GM18511 (cell line): ENCODE data around the gene ZG16.
"Not testable (repeated sequence)": the region's sequence is repeated elsewhere in the genome, so short reads cannot be mapped to it uniquely, and the experiment has no call there.

Source experiments
- ATAC-seq: cut with Tn5 transposase; IDR thresholded peaks from one replicate; pipeline ENCODE4 v1.9.1; 2021; ENCODE audit warnings: mild to moderate bottlenecking, moderate library complexity; ENCODE audit not compliant: unreplicated experiment

Gene ZG16, protein sequence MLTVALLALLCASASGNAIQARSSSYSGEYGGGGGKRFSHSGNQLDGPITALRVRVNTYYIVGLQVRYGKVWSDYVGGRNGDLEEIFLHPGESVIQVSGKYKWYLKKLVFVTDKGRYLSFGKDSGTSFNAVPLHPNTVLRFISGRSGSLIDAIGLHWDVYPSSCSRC

DNA sequence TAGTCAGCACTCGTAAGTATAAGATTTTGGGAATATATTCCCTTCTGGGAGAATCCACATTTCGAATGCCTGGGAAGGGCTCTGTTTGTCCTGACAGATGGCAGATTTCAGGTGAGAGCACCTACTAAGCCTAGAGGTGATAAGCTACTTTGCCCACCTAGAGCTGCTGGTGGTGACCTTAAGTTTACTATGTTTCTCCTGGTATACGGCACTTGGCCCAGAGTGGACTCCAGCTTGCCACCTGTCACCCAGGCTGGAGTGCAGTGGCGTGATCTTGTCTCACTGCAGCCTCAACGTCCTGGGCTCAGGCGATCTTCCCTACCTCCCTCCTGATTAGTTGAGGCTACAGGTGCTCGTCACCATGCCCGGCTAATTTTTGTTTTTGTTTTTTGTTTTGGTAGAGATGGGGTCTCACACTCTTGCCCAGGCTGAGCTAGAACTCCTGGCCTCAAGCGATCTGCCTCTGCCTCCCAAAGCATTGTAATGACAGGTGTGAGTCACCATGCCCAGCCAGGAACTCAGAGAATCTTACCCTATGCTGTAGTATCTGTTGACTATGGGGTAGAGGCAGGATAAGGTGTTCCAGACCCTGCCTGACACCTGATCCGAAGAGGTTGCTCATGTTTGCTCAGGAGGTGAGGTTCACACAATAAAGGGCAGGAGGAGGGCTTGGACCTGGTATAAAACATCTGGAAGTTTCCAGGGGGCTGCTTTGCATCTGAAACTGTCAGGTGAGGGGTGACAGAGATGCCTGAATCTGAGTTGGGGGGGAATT lies at the start of gene ZG16:
Gene ZG16 (plus strand): TSS at position 681 of the 775 bp plus-strand sequence. CDS start 1,011 bp downstream, outside the sequence.
- ATAC-seq, result no peak

DNA sequence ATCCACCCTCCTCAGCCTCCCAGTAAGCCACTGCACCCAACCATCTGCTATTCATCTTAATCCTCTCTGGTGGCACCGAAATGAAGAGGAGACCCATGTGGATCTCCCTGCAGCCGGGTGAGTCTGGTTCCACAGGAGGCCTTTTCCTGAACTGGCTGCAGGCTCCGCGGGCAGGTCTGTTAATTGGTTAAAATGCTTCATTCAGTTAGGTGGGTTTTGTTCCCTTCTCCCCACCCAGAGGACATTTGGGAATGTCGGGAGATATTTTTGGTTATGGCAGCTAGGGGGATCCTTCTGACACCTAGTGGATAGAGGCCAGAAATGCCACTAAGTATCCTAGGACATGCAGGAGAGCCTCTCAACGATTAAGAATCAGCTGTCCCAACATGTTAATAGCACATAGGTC lies 48.9 kb upstream of the ZG16 start:
- ATAC-seq, result no peak

DNA sequence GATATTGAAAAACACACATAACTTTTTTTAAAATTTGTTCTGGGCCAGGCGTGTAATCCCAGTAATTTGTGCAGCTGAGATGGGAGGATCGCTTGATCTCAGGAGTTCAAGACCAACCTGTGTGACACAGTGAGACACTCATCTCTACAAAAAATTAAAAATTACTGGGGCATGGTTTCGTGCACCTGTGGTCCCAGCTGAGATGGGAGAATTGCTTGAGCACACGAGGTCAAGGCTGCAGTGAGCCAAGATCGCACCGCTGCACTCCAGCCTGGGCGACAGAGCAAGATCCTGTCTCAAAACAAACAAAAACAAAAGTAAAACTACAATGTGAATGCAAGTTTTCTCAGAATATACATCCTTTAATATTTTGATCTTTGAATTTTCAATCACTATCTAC lies 47.4 kb upstream of the ZG16 start:
- ATAC-seq, result no peak

DNA sequence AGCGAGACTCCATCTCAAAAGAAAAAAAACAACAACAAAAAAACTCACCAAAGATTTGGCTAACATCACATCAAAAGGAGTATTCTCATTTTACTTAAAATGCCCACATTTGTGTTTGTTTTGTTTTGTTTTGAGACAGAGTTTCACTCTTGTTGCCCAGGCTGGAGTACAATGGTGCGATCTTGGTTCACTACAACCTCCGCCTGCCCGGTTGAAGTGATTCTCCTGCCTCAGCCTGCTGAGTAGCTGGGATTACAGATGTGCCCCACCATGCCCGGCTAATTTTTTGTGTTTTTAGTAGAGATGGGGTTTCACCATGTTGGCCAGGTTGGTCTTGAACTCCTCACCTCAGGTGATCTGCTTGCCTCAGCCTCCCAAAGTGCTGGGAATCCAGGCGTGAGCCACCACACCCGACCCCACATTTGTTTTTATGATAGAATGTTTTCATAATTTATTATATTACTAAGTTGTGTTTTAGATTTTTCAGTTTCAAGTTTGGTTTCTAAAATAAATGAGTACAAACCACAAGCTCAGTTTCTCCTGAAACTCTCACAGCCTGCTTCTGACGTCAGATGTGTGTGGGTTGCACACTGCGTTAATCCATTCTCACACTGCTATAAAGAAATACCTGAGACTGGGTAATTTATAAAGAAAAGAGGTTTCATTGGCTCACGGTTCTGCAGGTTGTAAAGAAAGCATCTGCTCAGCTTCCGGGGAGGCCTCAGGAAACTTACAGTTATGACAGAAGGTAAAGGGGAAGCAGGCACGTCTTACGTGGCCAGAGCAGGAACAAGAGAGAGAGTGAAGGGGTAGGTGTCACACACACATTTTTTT lies 46.1 kb upstream of the ZG16 start:
- ATAC-seq, result peak; percentile 62

DNA sequence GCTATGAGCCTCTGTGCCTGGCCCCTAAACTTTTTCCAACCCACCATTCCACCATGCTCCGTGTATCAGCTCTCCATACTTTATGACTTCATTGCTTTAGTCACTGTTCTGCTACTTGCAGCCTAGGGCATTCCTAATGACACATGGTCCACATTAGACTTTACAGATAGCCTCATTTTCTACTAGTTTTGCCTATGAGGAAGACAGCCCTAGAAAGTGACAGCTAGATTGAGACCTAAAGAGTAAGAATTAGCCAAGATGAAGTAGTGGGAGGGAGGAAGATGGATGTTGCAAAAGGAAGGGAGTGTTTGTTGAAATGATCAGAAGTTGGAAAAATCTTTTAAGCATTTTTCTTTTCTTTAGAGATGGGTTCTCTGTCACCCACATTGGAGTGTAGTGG lies 43.3 kb upstream of the ZG16 start:
- no peak for ATAC-seq

DNA sequence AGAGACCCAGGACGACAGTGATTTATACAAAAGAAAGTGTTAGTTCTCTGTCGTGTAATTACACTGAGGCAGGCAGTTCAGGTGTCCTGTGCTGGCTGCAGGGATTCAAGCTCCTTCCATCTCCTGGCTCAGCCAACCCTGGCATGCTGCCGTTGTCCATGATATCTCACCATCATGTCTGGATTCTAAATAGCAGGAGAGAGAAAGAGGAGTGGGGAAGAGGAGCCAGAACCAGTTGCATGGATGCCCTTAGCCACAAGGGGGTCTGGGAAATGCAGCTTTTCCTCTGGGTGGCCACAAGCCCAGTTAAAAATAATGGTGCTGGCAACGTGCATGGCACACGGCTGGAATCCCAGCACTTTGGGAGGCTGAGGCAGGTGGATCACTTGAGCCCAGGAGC lies 41.9 kb upstream of the ZG16 start:
- no peak for ATAC-seq

DNA sequence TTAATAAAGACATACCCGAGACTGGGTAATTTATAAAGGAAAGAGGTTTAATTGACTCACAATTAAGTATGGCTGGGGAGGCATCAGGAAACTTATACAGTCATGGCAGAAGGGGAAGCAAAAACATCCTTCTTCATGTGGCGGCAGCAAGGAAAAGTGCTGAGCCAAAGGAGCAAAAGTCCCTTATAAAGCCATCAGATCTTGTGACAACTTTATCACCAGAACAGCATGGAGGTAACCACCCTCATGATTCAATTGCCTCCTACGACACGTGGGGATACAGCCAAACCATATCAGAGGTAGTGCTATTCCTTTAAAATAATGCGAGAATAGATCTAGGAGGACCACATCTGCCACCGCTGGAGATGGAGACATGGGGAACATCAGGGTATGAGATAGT lies 41.3 kb upstream of the ZG16 start:
- ATAC-seq, result no peak

DNA sequence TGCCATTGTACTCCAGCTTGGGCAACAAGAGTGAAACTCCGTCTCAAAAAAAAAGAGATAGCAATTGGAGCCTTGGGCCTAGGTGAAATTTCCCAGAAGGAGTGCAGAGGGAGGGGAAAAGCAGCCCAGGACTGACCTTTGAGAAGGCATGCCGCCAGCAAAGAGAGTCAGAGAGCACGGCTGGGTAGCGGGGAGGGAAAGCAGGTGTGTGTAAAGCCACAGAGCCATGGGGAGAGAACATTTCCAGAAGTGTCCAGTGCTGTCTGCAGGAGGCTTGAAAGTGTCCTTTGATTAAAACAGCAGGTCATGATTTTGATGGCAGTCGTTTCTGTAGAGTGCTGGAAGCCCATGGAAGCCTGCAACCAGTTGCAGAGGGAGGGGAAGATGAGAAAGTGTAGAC lies 40.3 kb upstream of the ZG16 start:
- no peak for ATAC-seq

DNA sequence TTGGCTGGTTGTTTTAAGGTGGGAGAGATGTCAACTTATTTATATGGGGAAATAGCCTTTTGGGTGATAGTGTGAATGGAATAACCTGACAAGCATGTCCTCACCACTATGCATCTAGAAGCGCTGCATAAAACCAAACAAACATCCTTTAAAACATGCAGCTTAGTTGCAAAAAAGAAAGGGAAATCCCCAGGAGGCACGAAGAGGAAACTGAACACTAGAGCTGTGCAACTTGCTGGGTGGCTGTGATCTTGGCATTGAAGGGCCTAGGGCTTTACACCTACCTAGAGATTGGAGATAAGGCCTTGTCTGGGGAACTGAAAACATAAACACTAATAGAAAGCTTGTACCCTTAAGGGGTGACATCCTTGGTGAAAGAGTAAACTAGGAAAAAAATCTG lies 39.5 kb upstream of the ZG16 start:
- ATAC-seq, result peak; percentile 58

DNA sequence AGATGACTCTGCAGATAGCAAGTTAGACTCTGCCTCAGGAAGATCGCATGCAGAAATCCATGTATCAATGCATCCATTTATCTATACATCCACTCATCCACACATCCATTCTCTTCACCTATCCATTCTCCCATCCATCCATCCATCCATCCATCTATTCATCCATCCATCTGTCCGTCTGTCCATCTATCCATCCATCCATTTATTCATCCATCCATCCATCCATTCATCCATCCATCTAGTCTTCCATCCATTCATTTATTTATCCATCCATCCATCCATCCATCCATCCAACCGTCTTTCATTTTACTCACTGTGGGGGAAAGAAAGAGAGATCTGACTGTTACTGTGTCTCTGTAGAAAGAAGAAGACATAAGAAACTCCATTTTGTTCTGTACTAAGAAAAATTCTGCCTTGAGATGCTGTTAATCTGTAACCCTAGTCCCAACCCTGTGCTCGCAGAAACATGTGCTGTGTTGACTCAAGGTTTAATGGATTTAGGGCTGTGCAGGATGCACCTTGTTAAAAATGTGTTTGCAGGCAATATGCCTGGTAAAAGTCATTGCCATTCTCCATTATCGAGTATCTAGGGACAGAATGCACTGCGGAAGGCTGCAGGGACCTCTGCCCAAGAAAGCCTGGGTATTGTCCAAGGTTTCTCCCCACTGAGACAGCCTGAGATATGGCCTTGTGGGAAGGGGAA lies 38.0 kb upstream of the ZG16 start:
- not testable (repeated sequence) for ATAC-seq

DNA sequence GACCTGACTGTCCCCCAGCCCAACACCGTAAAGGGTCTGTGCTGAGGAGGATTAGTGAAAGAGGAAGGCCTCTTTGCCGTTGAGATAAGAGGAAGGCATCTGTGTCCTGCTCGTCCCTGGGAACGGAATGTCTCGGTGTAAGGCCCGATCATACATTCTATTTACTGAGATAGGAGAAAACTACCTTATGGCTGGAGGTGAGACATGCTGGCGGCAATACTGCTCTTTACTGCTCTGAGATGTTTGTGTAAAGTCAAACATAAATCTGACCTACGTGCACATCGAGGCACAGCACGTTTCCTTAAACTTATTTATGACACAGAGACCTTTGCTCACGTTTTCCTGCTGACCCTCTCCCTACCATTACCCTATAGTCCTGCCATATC lies 37.4 kb upstream of the ZG16 start:
- ATAC-seq, result not testable (repeated sequence)

DNA sequence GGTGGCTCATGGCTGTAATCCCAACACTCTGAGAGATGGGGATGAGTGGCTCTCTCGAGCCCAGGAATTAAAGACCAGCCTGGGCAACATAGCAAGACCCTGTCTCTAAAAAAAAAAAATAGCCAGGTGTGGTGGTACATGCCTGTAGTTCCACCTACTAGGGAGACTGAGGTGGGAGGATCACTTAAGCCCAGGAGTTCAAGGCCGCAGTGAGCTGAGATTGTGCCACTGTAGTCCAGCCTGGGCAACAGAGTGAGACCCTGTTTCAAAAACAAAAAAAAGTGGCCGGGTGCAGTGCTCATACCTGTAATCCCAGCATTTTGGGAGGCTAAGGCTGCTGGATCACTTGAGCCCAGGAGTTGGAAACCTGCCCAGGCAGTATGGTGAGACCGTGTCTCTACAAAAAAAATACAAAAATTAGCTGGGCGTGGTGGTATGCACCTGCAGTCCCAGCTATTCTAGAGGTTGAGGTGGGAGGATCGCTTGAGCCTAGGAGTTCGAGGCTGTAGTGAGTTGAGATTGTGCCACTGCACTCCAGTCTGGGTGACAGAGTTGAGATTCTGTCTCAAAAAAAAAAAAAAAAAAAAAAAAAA lies 35.3 kb upstream of the ZG16 start:
- ATAC-seq, result no peak

DNA sequence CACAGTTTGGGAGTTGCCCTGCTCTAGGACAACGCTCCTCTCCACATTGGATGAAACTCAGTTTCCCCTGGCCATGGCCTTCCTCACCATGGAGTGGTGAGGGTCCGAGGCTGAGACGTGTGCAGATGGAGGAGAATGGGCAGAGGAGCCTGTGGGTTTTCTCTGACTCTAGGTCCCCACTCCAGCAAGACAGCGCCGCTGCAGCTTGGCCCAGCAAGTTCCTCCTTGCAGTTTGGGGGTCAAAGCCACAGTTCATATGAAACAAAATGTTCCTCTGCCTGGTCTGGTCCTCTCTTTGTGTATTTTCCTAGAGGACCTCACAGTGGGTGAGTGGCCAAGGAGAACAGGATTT lies 34.6 kb upstream of the ZG16 start:
- no peak for ATAC-seq

DNA sequence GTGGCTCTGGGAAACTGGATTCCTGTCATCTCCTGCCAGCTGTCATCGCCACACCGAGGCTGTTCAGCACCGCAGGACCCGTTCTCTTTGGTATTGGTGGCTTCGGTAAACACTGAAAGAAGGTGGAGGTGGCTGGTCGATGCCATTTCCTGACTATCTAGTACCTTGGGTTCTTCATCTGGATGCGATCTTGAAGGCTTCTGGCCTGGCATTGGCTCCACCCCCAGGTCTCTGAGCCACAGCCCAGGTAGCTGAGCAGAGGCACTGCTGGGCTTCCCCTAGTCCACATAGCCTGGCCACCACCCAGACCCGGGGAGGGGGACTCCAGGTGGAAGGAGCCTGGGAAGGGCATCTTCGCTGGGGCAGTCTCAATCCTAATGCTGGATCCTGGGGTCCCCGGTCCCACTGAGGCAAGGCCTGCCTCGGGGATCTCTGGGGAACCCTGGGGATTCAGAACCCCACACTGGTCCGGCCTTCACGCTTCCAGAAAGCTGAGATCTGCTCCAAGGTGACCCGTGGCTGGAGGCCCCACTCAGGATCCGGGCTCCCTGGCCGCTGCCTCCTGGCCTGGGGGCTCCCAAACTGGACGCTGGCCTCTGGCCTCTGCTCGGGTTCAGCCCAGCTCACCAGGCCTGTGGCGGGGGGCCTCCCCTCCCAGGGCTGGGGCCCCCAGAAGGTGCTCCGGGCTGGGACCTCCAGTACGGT lies 34.1 kb upstream of the ZG16 start:
- ATAC-seq, result no peak

DNA sequence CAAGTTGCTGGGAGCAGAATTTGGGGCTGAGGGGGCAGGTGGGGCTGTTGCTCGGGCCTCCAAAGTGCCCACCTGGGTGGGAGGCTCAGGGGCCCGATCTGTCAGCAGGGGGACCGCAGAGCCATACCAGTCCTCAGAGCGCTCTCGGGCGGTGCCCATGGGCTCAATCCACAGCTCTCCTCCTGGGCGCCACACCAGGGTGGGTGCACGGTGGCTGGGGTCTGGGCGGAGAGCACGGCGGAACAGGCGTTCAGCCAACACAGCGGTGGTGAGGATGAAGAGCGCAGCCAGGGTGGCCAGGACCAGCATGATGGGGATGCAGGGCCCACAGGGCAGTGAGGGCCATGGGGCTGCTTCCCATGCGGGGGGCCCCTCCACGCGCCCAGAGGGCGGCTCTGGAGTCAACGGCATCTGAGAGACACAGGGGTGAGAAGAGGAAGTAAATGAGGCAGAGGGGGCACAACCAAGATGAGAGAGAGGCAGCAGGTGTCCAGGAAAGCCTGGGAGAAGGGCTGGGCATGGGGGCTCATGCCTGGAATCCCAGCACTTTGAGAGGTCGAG lies 33.4 kb upstream of the ZG16 start:
- no peak for ATAC-seq

DNA sequence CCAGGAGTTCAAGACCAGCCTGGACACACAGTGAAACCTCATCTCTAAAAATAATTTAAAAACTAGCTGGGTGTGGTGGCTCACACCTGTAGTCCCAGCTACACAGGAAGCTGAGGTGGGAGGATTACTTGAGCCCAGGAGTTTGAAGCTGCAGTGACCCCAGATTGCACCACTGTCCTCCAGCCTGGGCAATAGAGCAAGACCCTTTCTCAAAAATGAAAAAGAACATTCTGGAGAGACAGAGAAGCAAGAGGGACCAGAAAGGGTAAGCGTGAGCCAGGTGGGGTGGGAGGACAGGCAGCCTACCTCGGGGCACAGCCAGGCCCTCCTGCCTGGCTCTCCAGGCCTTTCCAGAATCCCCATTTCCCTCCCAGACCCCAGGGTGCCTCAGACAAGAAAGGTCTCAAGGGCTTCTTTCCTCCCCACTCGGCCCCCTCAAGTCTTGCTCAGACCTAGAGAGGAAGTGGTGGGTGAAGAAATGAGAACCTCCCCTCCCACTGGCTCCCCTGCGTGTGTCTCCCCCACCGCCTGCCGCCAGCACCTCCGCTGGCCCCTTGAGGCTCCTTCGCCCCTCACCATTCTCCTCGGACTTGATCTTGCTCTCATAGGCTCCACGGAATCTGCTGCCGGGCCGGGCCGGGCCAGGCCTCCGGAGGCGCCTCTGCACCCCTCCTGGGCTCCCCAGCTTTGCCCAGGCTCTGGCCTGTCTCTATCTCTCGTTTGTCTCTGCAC lies 32.8 kb upstream of the ZG16 start:
- peak; percentile 60 for ATAC-seq

DNA sequence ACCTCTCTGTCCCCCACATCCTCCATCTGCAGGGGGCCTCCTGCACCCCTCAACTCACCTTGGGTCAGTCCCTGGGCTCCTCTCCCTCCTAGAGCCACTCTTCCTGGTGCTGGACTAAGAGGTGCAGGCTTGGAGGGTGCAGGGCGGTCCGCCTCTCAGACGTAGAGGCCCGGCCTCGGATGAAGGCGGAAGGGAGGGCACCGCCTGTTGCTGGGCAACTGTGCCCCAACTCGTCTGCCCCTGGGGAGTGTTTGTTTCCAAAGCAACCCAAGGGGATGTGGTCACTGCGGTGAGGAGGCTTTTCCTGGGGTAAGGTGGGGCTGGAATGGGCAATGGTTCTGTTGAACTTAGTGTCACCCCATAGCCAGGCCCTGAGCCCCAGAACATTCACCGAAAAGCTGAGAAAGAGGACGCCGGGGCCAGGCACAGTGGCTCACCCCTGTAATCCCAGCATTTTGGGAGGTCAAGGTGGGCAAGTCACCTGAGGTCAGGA lies 32.2 kb upstream of the ZG16 start, which contains the start of gene C16orf54:
Gene C16orf54 (minus strand): TSS at position 138 of the 493 bp plus-strand sequence. CDS start 1,039 bp downstream, outside the sequence.
- peak; percentile 93 for ATAC-seq

DNA sequence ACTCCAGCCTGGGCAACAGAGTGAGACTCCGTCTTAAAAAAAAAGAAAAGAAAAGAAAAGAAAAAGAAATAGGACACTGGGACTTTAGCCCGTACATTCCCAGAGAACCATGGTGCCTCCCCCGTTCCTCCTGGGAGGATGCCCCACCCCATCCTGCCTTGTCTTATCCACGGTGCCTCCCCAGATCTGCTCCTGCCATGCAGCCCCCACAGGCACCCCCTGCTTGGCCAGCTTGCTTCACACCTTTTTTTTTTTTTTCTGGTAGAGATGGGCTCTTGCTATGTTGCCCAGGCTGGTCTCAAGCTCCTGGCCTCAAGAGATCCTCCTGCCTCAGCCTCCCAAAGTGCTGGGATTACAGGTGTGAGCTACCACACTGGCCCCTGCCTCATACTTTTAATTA lies 31.5 kb upstream of the ZG16 start:
- ATAC-seq, result not testable (repeated sequence)
